GM12878 (cell line): ENCODE measurements around the gene RGS12. TPM values are rescaled to one million over a fixed set of nuclear protein-coding genes. Genes with fewer than 3 reads are reported as not detected.

Experiments used
- ATAC-seq: fragments of 200-7000 bp; cut with Tn5 transposase; 3 replicates; pipeline ENCODE4 v1.9.1; 2020; ENCODE audit warnings: mild to moderate bottlenecking, moderate library complexity
- BruUV-seq: library from RNA; stranded (reverse); fragments of 400-500 nt; replicated peaks from 2 replicates; lab custom pipeline; 2021; lab: Mats Ljungman, UMichigan
- CTCF ChIA-PET: fragments of 300-600 bp; sonication (Branson Sonifier 250); formaldehyde crosslinking; extraction: SDS; loops from one replicate; lab custom pipeline; 2021; ENCODE audit warnings: inconsistent platforms; lab: Yijun Ruan, JAX
- POLR2A ChIA-PET: fragments of 350-600 bp; formaldehyde crosslinking; extraction: SDS; loops from one replicate; lab custom pipeline; 2021; ENCODE audit warnings: inconsistent platforms; lab: Charles Lee
- RAD21 ChIA-PET: fragments of 300-600 bp; sonication (Branson Sonifier 250); formaldehyde crosslinking; loops from one replicate; lab custom pipeline; 2023; ENCODE audit warnings: antibody characterized with exemption; ENCODE audit not compliant: unreplicated experiment; lab: Charles Lee
- SMC1A ChIA-PET: fragments of 300-600 bp; sonication (Branson Sonifier 250); formaldehyde crosslinking; loops from one replicate; lab custom pipeline; 2023; ENCODE audit not compliant: unreplicated experiment, uncharacterized antibody; lab: Charles Lee
- DNase-seq: peaks from one replicate; pipeline ENCODE4 v3.0.0-alpha.2; 2011; ENCODE audit warnings: low read depth, low spot score
- FAIRE-seq: peaks from 3 replicates; lab custom pipeline; 2011; peaks lifted over from hg19 to GRCh38; lab: Jason Lieb, UNC
- H2AFZ ChIP-seq: 2 replicates; pipeline ENCODE4 v1.6.0; 2011; ENCODE audit warnings: low read depth, low read length, control low read depth; ENCODE audit not compliant: control insufficient read depth
- H3K27ac ChIP-seq: 2 replicates; pipeline ENCODE4 v1.5.1; 2011; ENCODE audit warnings: control low read depth; ENCODE audit not compliant: control insufficient read depth, insufficient read depth
- H3K27me3 ChIP-seq, 2 experiments: replicated peaks in 1 of 2; 2 replicates each; pipeline versions ENCODE4 v1.6.0 to v1.6.1; 2011; ENCODE audit warnings: low read length in 1 of 2; ENCODE audit not compliant: control insufficient read depth in 2 of 2, insufficient read depth in 2 of 2
- H3K36me3 ChIP-seq, 2 experiments: 2 replicates each; pipeline ENCODE4 v1.5.1; 2011; ENCODE audit warnings: low read length in 1 of 2; ENCODE audit not compliant: control insufficient read depth in 2 of 2, insufficient read depth in 2 of 2
- H3K4me1 ChIP-seq: 2 replicates; pipeline ENCODE4 v1.6.1; 2011; ENCODE audit warnings: mild to moderate bottlenecking, low read length, moderate library complexity, mixed read lengths; ENCODE audit not compliant: control insufficient read depth, insufficient read depth
- H3K4me2 ChIP-seq: 2 replicates; pipeline ENCODE4 v1.6.0; 2011; ENCODE audit warnings: control low read depth; ENCODE audit not compliant: control insufficient read depth, insufficient read depth
- H3K4me3 ChIP-seq: fragments of 200-600 bp; sonication (generic); 2 replicates; pipeline ENCODE4 v1.5.1; 2016
- H3K79me2 ChIP-seq: 2 replicates; pipeline ENCODE4 v1.6.0; 2011; ENCODE audit warnings: low read length; ENCODE audit not compliant: control insufficient read depth, insufficient read depth
- H3K9ac ChIP-seq: 2 replicates; pipeline ENCODE4 v1.8.0; 2011; ENCODE audit warnings: low read length, control low read depth, mixed read lengths; ENCODE audit not compliant: control insufficient read depth, insufficient read depth
- H3K9me3 ChIP-seq: replicated peaks from 3 replicates; pipeline ENCODE4 v1.5.1; 2011; ENCODE audit warnings: mild to moderate bottlenecking, low read length; ENCODE audit not compliant: control insufficient read depth, insufficient read depth
- H4K20me1 ChIP-seq: 2 replicates; pipeline ENCODE4 v1.6.0; 2011; ENCODE audit not compliant: control insufficient read depth, insufficient read depth
- CBFB ChIP-seq: IDR thresholded peaks from 2 replicates; pipeline ENCODE4 v1.6.1; 2016; ENCODE audit warnings: antibody characterized with exemption, low read depth
- IKZF1 ChIP-seq: fragments of 450-650 bp; conservative IDR thresholded peaks from 2 replicates; pipeline ENCODE4 v1.6.1; 2017; ENCODE audit warnings: antibody characterized with exemption, mild to moderate bottlenecking
- IRF4 ChIP-seq: IDR thresholded peaks from 2 replicates; pipeline ENCODE4 v1.6.1; 2011; ENCODE audit warnings: low read depth, low read length
- JUND ChIP-seq: IDR thresholded peaks from 2 replicates; pipeline ENCODE4 v1.6.1; 2012; ENCODE audit warnings: low read depth, mild to moderate bottlenecking, low read length, improper control_type of control experiment, moderate library complexity
- KLF5 ChIP-seq: fragments of 450-650 bp; IDR thresholded peaks from 2 replicates; pipeline ENCODE4 v1.6.1; 2014; ENCODE audit warnings: mild to moderate bottlenecking; ENCODE audit not compliant: partially characterized antibody
- NBN ChIP-seq: fragments of 450-650 bp; IDR thresholded peaks from 2 replicates; pipeline ENCODE4 v1.6.1; 2016
- NFYA ChIP-seq: IDR thresholded peaks from 2 replicates; pipeline ENCODE4 v1.6.1; 2011; ENCODE audit warnings: low read depth, mild to moderate bottlenecking, low read length, improper control_type of control experiment, borderline replicate concordance
- RAD51 ChIP-seq: fragments of 450-650 bp; IDR thresholded peaks from 2 replicates; pipeline ENCODE4 v1.6.1; 2016; ENCODE audit warnings: moderate library complexity, mild to moderate bottlenecking, inconsistent platforms
- SIN3A ChIP-seq: IDR thresholded peaks from 2 replicates; pipeline ENCODE4 v1.6.1; 2012; ENCODE audit warnings: low read depth, low read length, improper control_type of control experiment
- SUPT20H ChIP-seq: IDR thresholded peaks from 2 replicates; pipeline ENCODE4 v1.6.1; 2011; ENCODE audit warnings: low read depth, mild to moderate bottlenecking, low read length, moderate library complexity, borderline replicate concordance; ENCODE audit not compliant: control insufficient read depth
- YBX1 ChIP-seq: fragments of 450-650 bp; IDR thresholded peaks from 2 replicates; pipeline ENCODE4 v1.6.1; 2016; ENCODE audit warnings: antibody characterized with exemption
- ZNF274 ChIP-seq: IDR thresholded peaks from one replicate; pipeline ENCODE4 v1.8.0; 2011; ENCODE audit not compliant: insufficient read length, insufficient read depth
- WGBS: methylation state at CpG from one replicate; pipeline ENCODE4 v1.1.6; 2016; ENCODE audit warnings: low lambda C conversion rate; ENCODE audit not compliant: insufficient replicate concordance, insufficient coverage; ENCODE audit errors: missing lambda C conversion rate; 5-methylcytosine and 5-hydroxymethylcytosine counted together
- in situ Hi-C: fragments of 300-500 bp; cut with MboI; formaldehyde crosslinking; loops from 9 replicates; pipeline ENCODE4 v1.14.3; 2018; ENCODE audit warnings: mixed read lengths
- intact Hi-C: fragments of 100-400 bp; cut with micrococcal nuclease; formaldehyde crosslinking; loops from one replicate; pipeline ENCODE4 v1.14.2; 2022; ENCODE audit not compliant: unreplicated experiment
- polyA plus RNA-seq, 11 experiments: library from polyadenylated mRNA; depleted of rRNA in 4 of 11; unstranded in 6 of 11; stranded (reverse) in 5 of 11; fragments of >200 nt; fragmentation: Nextera tagmentation in 4 of 11; fragmentation: Illumina TruSeq in 1 of 11; extraction: Ambion mirVana in 4 of 11; extraction: Trizol in 1 of 11; gene quantifications; 1 replicate in 1 of 11; 2 replicates in 10 of 11; pipeline versions ENCODE4 v1.2.1 to v1.2.3, GENCODE V29; 2011 to 2016; ENCODE audit warnings: inconsistent platforms in 2 of 11, missing spikeins in 2 of 11, low read depth in 1 of 11
- total RNA-seq, 4 experiments: library from RNA; depleted of rRNA in 3 of 4; stranded (reverse); fragments of >200 nt in 3 of 4; fragmentation: Illumina TruSeq in 1 of 4; extraction: Trizol in 1 of 4; gene quantifications; 2 replicates each; pipeline versions ENCODE4 v1.2.1 to v1.2.3, GENCODE V29; 2013 to 2021
- TF ChIP-seq, protein P1 (sequence below): fragments of 450-650 bp; formaldehyde crosslinking; IDR thresholded peaks from 2 replicates; pipeline ENCODE4 v1.4.0; 2022; ENCODE audit warnings: mild to moderate bottlenecking, moderate library complexity
- TF ChIP-seq, protein P2 (sequence below): IDR thresholded peaks from 2 replicates; pipeline ENCODE4 v1.6.1; 2011; ENCODE audit warnings: low read depth, low read length, improper control_type of control experiment, borderline replicate concordance
- TF ChIP-seq, protein P3 (sequence below): fragments of 450-650 bp; IDR thresholded peaks from 2 replicates; pipeline ENCODE4 v1.6.1; 2017; ENCODE audit warnings: mild to moderate bottlenecking, low read depth, inconsistent platforms; ENCODE audit not compliant: poor library complexity, severe bottlenecking
- TF ChIP-seq, protein P4 (sequence below): fragments of 450-650 bp; formaldehyde crosslinking; IDR thresholded peaks from 2 replicates; pipeline ENCODE4 v1.4.0; 2020; ENCODE audit warnings: mild to moderate bottlenecking, moderate library complexity

Gene RGS12
- total and polyA plus RNA-seq, 10 of the 15 experiments (the other 5 are each of a cell fraction or from before 2014, with no cell fraction given) = 0.02 to 2.2 (median 0.73) TPM

DNA sequence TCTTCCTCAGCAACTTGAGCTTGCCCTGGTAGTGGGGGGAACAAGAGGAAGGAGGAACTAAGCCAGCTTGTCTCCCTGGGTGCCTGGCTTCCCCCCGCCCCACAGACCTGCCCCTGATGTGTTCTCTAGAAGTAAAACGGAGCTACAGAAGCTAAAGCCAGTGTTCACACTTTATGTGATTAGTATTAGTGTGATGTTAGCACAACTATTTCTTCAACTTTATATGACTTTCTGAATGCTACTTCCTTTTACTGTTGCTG lies 10.7 kb downstream of the RGS12 start:
- no peak for FAIRE-seq
- Histone ChIP-seq H3K4me3 (no peak overlapping the region), H3K27me3 (no peaks in the 10 kb centered on the region), H4K20me1 (no peaks in the 10 kb centered on the region), H2AFZ (no peak overlapping the region), H3K27ac (no peak overlapping the region), H3K4me1 (peaks cover 16% of the 10 kb centered on the region), H3K9ac (no peak overlapping the region), H3K36me3 (no peaks in the 10 kb centered on the region), H3K79me2 (no peaks in the 10 kb centered on the region), H3K9me3 (no peaks in the 10 kb centered on the region), H3K4me2 (no peak overlapping the region)
- ChIA-PET POLR2A (no interaction called here), RAD21 (no interaction called here), SMC1A (interaction anchor here (1.1 to 2.2 kb wide), 4 partner anchors 18 to 42 kb away, joined by 3 to 8 read pairs (median 4); no protein-coding TSS in a partner anchor), CTCF (no interaction called here)
- BruUV-seq = no TSS peak
- ATAC-seq = no peak
- in situ Hi-C loops = no loop called here
- 29% methylated on average over 2 of the region's 2 CpGs for WGBS
- DNase-seq = no peak
- intact Hi-C loops = no loop called here
- no peak for TF ChIP-seq IKZF1
- TF ChIP-seq JUND = no peak
- no peak for TF ChIP-seq SIN3A
- TF ChIP-seq, protein P1, sequence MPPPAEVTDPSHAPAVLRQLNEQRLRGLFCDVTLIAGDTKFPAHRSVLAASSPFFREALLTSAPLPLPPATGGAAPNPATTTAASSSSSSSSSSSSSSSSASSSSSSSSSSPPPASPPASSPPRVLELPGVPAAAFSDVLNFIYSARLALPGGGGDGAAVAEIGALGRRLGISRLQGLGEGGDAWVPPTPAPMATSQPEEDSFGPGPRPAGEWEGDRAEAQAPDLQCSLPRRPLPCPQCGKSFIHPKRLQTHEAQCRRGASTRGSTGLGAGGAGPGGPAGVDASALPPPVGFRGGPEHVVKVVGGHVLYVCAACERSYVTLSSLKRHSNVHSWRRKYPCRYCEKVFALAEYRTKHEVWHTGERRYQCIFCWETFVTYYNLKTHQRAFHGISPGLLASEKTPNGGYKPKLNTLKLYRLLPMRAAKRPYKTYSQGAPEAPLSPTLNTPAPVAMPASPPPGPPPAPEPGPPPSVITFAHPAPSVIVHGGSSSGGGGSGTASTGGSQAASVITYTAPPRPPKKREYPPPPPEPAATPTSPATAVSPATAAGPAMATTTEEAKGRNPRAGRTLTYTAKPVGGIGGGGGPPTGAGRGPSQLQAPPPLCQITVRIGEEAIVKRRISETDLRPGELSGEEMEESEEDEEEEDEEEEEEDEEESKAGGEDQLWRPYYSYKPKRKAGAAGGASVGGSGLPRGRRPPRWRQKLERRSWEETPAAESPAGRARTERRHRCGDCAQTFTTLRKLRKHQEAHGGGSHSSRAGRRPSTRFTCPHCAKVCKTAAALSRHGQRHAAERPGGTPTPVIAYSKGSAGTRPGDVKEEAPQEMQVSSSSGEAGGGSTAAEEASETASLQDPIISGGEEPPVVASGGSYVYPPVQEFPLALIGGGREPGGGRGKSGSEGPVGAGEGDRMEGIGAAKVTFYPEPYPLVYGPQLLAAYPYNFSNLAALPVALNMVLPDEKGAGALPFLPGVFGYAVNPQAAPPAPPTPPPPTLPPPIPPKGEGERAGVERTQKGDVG (CRISPR knock-in tag) = no peak
- TF ChIP-seq, protein P2, sequence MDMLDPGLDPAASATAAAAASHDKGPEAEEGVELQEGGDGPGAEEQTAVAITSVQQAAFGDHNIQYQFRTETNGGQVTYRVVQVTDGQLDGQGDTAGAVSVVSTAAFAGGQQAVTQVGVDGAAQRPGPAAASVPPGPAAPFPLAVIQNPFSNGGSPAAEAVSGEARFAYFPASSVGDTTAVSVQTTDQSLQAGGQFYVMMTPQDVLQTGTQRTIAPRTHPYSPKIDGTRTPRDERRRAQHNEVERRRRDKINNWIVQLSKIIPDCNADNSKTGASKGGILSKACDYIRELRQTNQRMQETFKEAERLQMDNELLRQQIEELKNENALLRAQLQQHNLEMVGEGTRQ = no peak
- no peak for TF ChIP-seq IRF4
- TF ChIP-seq NFYA = no peak
- TF ChIP-seq, protein P3, sequence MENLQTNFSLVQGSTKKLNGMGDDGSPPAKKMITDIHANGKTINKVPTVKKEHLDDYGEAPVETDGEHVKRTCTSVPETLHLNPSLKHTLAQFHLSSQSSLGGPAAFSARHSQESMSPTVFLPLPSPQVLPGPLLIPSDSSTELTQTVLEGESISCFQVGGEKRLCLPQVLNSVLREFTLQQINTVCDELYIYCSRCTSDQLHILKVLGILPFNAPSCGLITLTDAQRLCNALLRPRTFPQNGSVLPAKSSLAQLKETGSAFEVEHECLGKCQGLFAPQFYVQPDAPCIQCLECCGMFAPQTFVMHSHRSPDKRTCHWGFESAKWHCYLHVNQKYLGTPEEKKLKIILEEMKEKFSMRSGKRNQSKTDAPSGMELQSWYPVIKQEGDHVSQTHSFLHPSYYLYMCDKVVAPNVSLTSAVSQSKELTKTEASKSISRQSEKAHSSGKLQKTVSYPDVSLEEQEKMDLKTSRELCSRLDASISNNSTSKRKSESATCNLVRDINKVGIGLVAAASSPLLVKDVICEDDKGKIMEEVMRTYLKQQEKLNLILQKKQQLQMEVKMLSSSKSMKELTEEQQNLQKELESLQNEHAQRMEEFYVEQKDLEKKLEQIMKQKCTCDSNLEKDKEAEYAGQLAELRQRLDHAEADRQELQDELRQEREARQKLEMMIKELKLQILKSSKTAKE = no peak
- TF ChIP-seq, protein P4, sequence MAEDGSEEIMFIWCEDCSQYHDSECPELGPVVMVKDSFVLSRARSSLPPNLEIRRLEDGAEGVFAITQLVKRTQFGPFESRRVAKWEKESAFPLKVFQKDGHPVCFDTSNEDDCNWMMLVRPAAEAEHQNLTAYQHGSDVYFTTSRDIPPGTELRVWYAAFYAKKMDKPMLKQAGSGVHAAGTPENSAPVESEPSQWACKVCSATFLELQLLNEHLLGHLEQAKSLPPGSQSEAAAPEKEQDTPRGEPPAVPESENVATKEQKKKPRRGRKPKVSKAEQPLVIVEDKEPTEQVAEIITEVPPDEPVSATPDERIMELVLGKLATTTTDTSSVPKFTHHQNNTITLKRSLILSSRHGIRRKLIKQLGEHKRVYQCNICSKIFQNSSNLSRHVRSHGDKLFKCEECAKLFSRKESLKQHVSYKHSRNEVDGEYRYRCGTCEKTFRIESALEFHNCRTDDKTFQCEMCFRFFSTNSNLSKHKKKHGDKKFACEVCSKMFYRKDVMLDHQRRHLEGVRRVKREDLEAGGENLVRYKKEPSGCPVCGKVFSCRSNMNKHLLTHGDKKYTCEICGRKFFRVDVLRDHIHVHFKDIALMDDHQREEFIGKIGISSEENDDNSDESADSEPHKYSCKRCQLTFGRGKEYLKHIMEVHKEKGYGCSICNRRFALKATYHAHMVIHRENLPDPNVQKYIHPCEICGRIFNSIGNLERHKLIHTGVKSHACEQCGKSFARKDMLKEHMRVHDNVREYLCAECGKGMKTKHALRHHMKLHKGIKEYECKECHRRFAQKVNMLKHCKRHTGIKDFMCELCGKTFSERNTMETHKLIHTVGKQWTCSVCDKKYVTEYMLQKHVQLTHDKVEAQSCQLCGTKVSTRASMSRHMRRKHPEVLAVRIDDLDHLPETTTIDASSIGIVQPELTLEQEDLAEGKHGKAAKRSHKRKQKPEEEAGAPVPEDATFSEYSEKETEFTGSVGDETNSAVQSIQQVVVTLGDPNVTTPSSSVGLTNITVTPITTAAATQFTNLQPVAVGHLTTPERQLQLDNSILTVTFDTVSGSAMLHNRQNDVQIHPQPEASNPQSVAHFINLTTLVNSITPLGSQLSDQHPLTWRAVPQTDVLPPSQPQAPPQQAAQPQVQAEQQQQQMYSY (CRISPR knock-in tag) = no peak
- no peak for TF ChIP-seq KLF5
- TF ChIP-seq CBFB = no peak
- no peak for TF ChIP-seq SUPT20H
- no peak for TF ChIP-seq YBX1
- TF ChIP-seq RAD51 = no peak
- TF ChIP-seq NBN = no peak
- no peak for TF ChIP-seq ZNF274
